ENCODE measurements around the gene PGLYRP1.

Gene PGLYRP1

GRCh38 chr19:46031781-46032596 is 9.1 kb upstream of the PGLYRP1 start:
- DNase-seq = no peak

- no peak for DNase-seq
Measured at GRCh38 chr19:46030812-46031550, 8.1 kb upstream of the PGLYRP1 start.

- no peak for DNase-seq
Measured at GRCh38 chr19:46025835-46026234, 3.0 kb upstream of the PGLYRP1 start.

GRCh38 chr19:46023311-46023779 is 492 bp upstream of the PGLYRP1 start:
- DNase-seq = no peak

- DNase-seq = no peak
Measured at GRCh38 chr19:46022061-46022430, 807 bp downstream of the PGLYRP1 start.

- DNase-seq = no peak
Measured at GRCh38 chr19:46021531-46022041, 1.3 kb downstream of the PGLYRP1 start.

GRCh38 chr19:46020819-46021125 is 2.1 kb downstream of the PGLYRP1 start:
- DNase-seq = no peak

- no peak for DNase-seq
Measured at GRCh38 chr19:46019270-46019669, 3.6 kb downstream of the PGLYRP1 start.

- no peak for DNase-seq
Measured at GRCh38 chr19:46018729-46019251, 4.1 kb downstream of the PGLYRP1 start.

GRCh38 chr19:46017874-46018675 is 4.8 kb downstream of the PGLYRP1 start:
- no peak for DNase-seq

- no peak for DNase-seq
Measured at GRCh38 chr19:46017095-46017429, 5.8 kb downstream of the PGLYRP1 start.

GRCh38 chr19:46016426-46017094 is 6.3 kb downstream of the PGLYRP1 start:
- peak; percentile 91 for DNase-seq

GRCh38 chr19:46015687-46016425 is 7.0 kb downstream of the PGLYRP1 start:
- DNase-seq = peak; percentile 69

GRCh38 chr19:46014941-46015686 is 7.7 kb downstream of the PGLYRP1 start:
- DNase-seq = peak; percentile 79

- no peak for DNase-seq
Measured at GRCh38 chr19:46014534-46014933, 8.3 kb downstream of the PGLYRP1 start.

- peak; percentile 88 for DNase-seq
Measured at GRCh38 chr19:46009530-46010510, 13.0 kb downstream of the PGLYRP1 start.

- DNase-seq = no peak
Measured at GRCh38 chr19:46006411-46006810, 16.4 kb downstream of the PGLYRP1 start.

GRCh38 chr19:46002678-46003275 is 20.1 kb downstream of the PGLYRP1 start:
- no peak for DNase-seq

Data from activated CD8-positive, alpha-beta memory T cell treated with anti-CD3 and anti-CD28 coated beads for 24 hours (primary cell).